IPS-18a (cell line): ENCODE data around the gene ESR2.

Experiments
- H3K27ac ChIP-seq: one replicate; pipeline ENCODE4 v1.5.1; 2013; ENCODE audit warnings: low read length
- H3K27me3 ChIP-seq: one replicate; pipeline ENCODE4 v1.6.1; 2013; ENCODE audit warnings: mild to moderate bottlenecking, low read length; ENCODE audit not compliant: control insufficient read depth, insufficient read depth
- H3K36me3 ChIP-seq: one replicate; pipeline ENCODE4 v1.6.1; 2013; ENCODE audit warnings: low read depth, low read length; ENCODE audit not compliant: control insufficient read depth
- H3K4me1 ChIP-seq: one replicate; pipeline ENCODE4 v1.6.1; 2013; ENCODE audit warnings: low read depth, low read length; ENCODE audit not compliant: control insufficient read depth
- H3K4me3 ChIP-seq: one replicate; pipeline ENCODE4 v1.5.1; 2013; ENCODE audit warnings: low read length
- H3K9ac ChIP-seq: one replicate; pipeline ENCODE4 v1.6.1; 2013; ENCODE audit warnings: mild to moderate bottlenecking, low read length, moderate library complexity
- H3K9me3 ChIP-seq: one replicate; pipeline ENCODE4 v1.6.1; 2013; ENCODE audit warnings: low read depth, low read length; ENCODE audit not compliant: control insufficient read depth

The ESR2 gene

GRCh38 chr14:64234877-64235651 is 59.1 kb downstream of the ESR2 start:
- Histone ChIP-seq H3K36me3 (peaks cover 3% of the 10 kb centered on the region), H3K4me3 (no peak overlapping the region), H3K4me1 (no peaks in the 10 kb centered on the region), H3K9ac (no peak overlapping the region), H3K27me3 (no peaks in the 10 kb centered on the region), H3K9me3 (no peaks in the 10 kb centered on the region), H3K27ac (no peak overlapping the region)

GRCh38 chr14:64233531-64234190 is 60.5 kb downstream of the ESR2 start:
- H3K9me3 ChIP-seq, result no peaks in the 10 kb centered on the region
- H3K4me1 ChIP-seq, result no peaks in the 10 kb centered on the region
- no peak overlapping the region for H3K9ac ChIP-seq
- H3K36me3 ChIP-seq, result peaks cover 5% of the 10 kb centered on the region
- H3K27me3 ChIP-seq, result no peaks in the 10 kb centered on the region
- no peak overlapping the region for H3K27ac ChIP-seq
- H3K4me3 ChIP-seq, result no peak overlapping the region

- H3K36me3 ChIP-seq, result peaks cover 12% of the 10 kb centered on the region
- H3K4me1 ChIP-seq, result no peaks in the 10 kb centered on the region
- H3K4me3 ChIP-seq, result no peak overlapping the region
- no peak overlapping the region for H3K27ac ChIP-seq
- no peaks in the 10 kb centered on the region for H3K9me3 ChIP-seq
- no peaks in the 10 kb centered on the region for H3K27me3 ChIP-seq
- H3K9ac ChIP-seq, result no peak overlapping the region
These were observed 61.2 kb downstream of the ESR2 start for GRCh38 chr14:64232944-64233343.

- Histone ChIP-seq H3K36me3 (peaks cover 18% of the 10 kb centered on the region), H3K27me3 (no peaks in the 10 kb centered on the region), H3K4me3 (no peak overlapping the region), H3K9ac (no peak overlapping the region), H3K4me1 (no peaks in the 10 kb centered on the region), H3K27ac (no peak overlapping the region), H3K9me3 (no peaks in the 10 kb centered on the region)
These were observed 61.9 kb downstream of the ESR2 start for GRCh38 chr14:64232095-64232838.

- no peaks in the 10 kb centered on the region for H3K9me3 ChIP-seq
- no peaks in the 10 kb centered on the region for H3K4me1 ChIP-seq
- H3K9ac ChIP-seq, result no peak overlapping the region
- no peak overlapping the region for H3K4me3 ChIP-seq
- peaks cover 34% of the 10 kb centered on the region for H3K36me3 ChIP-seq
- H3K27ac ChIP-seq, result no peak overlapping the region
- H3K27me3 ChIP-seq, result no peaks in the 10 kb centered on the region
These were observed 64.7 kb downstream of the ESR2 start for GRCh38 chr14:64229489-64229888.

DNA sequence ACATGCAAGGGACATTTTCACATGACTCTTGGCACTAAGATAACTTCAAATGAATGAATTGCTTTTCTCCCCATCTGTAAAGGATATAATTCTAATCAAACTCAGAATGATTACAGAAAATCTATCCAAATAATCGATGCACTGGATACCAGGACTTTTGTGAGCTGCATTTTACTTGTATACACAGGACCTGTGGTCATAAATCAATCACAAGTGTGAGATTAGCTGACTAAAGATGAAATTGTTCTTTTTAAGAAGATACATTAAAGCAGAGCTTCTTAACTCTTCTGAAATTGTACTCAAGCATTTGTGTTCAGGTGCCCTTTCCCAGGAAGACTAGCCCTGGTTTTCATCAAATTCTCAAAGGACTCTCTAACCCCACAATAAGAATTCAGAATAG is 66.3 kb downstream of the ESR2 start:
- Histone ChIP-seq H3K36me3 (peaks cover 50% of the 10 kb centered on the region), H3K9ac (no peak overlapping the region), H3K4me1 (no peaks in the 10 kb centered on the region)

DNA sequence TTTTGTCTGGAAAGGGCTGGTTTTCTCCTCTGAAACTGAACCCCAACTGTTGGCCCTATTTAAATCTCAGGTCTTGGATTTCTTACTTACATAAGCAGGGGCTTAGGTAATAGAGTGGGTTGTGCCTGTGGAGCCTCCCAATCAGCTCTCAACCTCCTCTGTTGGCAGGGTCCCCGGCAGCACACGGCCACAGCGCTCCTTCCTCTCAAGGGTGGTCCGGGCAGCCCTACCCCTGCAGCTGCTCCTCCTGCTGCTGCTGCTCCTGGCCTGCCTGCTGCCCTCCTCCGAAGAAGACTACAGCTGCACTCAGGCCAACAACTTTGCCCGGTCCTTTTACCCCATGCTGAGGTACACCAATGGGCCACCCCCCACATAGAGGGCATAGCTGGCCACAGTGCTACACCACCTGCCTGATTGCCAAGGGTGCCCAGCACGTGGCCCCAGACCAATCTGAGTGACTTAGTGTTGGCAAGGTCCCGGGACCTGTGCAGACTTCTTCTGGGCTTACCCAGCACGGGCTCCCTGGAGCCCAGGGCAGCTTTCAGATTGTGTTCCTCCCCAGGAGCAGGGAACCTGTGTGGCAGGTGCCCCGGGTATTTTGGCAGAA is 68.9 kb downstream of the ESR2 start:
- Histone ChIP-seq H3K9me3 (no peaks in the 10 kb centered on the region), H3K4me1 (no peaks in the 10 kb centered on the region), H3K4me3 (no peak overlapping the region), H3K9ac (no peak overlapping the region), H3K27me3 (no peaks in the 10 kb centered on the region), H3K36me3 (peaks cover 69% of the 10 kb centered on the region), H3K27ac (no peak overlapping the region)

More for the DNA sequence above, 66.3 kb downstream of the ESR2 start:
- Histone ChIP-seq H3K9me3 (no peaks in the 10 kb centered on the region), H3K4me3 (no peak overlapping the region), H3K27ac (no peak overlapping the region), H3K27me3 (no peaks in the 10 kb centered on the region)

GRCh38 chr14:64221391-64222003 is 72.7 kb downstream of the ESR2 start:
- Histone ChIP-seq H3K4me3 (no peak overlapping the region), H3K9ac (no peak overlapping the region), H3K9me3 (no peaks in the 10 kb centered on the region), H3K27ac (no peak overlapping the region), H3K4me1 (no peaks in the 10 kb centered on the region), H3K36me3 (peaks cover 76% of the 10 kb centered on the region), H3K27me3 (no peaks in the 10 kb centered on the region)

DNA sequence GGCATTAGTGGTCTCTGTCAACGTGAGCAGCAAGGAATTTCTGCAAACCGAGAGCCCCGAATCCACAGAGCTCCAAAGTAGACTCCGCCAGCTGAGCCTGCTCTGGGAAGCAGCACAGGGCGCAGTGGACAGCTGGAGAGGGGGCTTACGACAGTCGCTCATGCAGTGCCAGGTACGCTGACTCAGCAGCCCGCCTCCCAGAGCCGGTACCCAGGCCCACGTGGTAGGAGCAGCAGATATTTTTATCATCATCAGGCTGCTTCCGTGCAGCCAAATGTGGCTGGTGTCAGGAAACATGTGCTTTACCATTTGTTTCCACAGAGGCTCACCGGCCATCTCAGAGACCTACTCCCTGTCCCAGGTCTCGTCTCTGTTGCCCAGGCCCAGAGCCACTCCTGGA is 73.7 kb downstream of the ESR2 start:
- H3K4me1 ChIP-seq, result no peaks in the 10 kb centered on the region
- H3K9me3 ChIP-seq, result no peaks in the 10 kb centered on the region
- no peak overlapping the region for H3K4me3 ChIP-seq
- peaks cover 84% of the 10 kb centered on the region for H3K36me3 ChIP-seq
- H3K27ac ChIP-seq, result no peak overlapping the region
- H3K9ac ChIP-seq, result no peak overlapping the region
- H3K27me3 ChIP-seq, result no peaks in the 10 kb centered on the region

DNA sequence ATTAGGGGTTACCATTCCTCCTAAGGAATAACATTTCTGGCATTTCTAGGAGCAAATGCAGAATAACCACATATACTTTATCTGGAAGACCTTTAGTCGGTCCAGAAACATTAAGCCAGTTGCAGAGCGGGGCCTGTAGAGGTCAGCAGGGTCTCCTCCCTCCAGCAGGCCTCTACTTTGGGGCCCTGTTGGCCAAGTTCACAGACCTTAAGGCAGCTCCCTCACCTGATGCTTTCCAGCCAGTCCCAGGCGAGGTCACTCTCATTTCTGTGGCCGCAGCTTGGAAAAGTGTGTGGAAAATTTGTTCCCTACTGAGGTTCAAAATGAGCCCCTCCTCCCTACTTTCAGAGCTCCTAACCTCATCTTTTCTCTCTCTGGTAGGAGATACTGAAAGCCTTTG is 74.1 kb downstream of the ESR2 start:
- Histone ChIP-seq H3K27ac (no peak overlapping the region), H3K4me3 (no peak overlapping the region), H3K9ac (no peak overlapping the region), H3K4me1 (no peaks in the 10 kb centered on the region), H3K36me3 (peaks cover 85% of the 10 kb centered on the region), H3K27me3 (no peaks in the 10 kb centered on the region), H3K9me3 (no peaks in the 10 kb centered on the region)
